ENCODE results near the gene POLR3A. TPM values are rescaled to one million over a fixed set of nuclear protein-coding genes. Genes with fewer than 3 reads are reported as not detected.

The POLR3A gene
- total RNA-seq, 6 experiments from 2014 or later: 5.5 to 8.5 (median 6.4) TPM

GRCh38 chr10:78023741-78024140 lies 5.6 kb downstream of the POLR3A start:
- Histone ChIP-seq H3K4me3 (no peak overlapping the region), H3K4me1 (peaks cover 0 to 8% (median 3%) of the 10 kb centered on the region in 4 donors), H3K9me3 (no peaks in the 10 kb centered on the region), H3K27ac (no peak overlapping the region), H3K36me3 (peaks cover 6 to 73% (median 31%) of the 10 kb centered on the region in 4 donors), H3K27me3 (no peaks in the 10 kb centered on the region)
- DNase-seq (no peak), ATAC-seq (no peak)
- TF ChIP-seq CTCF (IDR thresholded peaks at IDR 0.05): no peak
- TF ChIP-seq POLR2A (IDR thresholded peaks at IDR 0.05): no peak
- 91% methylated on average over 3 of the region's 3 CpGs for WGBS (ENCODE audit: insufficient coverage, low coverage, low lambda C conversion rate, missing lambda C conversion rate)
- intact Hi-C loops (cut with DNase I): loop anchor here in 1 of 2 donors (10.0 kb wide), 1 partner anchor 189 kb away; no protein-coding TSS in a partner anchor

DNA sequence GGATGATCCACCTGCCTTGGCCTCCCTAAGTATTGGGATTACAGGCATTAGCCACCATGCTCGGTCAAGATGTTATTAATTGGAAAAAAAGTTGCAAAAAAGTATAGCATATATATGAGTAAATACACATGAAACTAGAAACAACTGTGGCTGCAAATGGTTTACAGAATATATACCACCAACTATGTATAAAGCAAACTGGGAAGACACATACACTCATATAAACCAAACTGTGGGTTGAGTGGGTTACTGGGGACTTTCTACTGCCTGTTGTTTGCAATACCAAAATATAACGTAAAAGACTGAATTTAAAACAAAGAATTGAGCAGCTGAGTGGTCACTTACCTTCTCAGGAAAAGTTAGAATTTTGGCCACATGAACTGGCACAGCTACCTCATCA lies 8.1 kb downstream of the POLR3A start:
- H3K4me1 ChIP-seq: no peaks in the 10 kb centered on the region
- intact Hi-C loops (cut with DNase I): loop anchor here in 1 of 2 donors (10.0 kb wide), 1 partner anchor 186 kb away; no protein-coding TSS in a partner anchor
- no peak for ATAC-seq

GRCh38 chr10:78019264-78019663 lies 10.1 kb downstream of the POLR3A start:
- TF ChIP-seq POLR2A (IDR thresholded peaks at IDR 0.05) (no peak), CTCF (IDR thresholded peaks at IDR 0.05) (no peak)
- no peak overlapping the region for H3K27ac ChIP-seq

More for the DNA sequence above, 8.1 kb downstream of the POLR3A start:
- 92% methylated on average over 2 of the region's 2 CpGs for WGBS (ENCODE audit: insufficient coverage, low coverage, low lambda C conversion rate, missing lambda C conversion rate)
- Histone ChIP-seq H3K4me3 (no peak overlapping the region), H3K36me3 (peaks cover 6 to 99% (median 44%) of the 10 kb centered on the region in 4 donors), H3K27ac (no peak overlapping the region), H3K9me3 (no peaks in the 10 kb centered on the region), H3K27me3 (no peaks in the 10 kb centered on the region)
- no peak for TF ChIP-seq CTCF (IDR thresholded peaks at IDR 0.05)
- no peak for TF ChIP-seq POLR2A (IDR thresholded peaks at IDR 0.05)
- no peak for DNase-seq

DNA sequence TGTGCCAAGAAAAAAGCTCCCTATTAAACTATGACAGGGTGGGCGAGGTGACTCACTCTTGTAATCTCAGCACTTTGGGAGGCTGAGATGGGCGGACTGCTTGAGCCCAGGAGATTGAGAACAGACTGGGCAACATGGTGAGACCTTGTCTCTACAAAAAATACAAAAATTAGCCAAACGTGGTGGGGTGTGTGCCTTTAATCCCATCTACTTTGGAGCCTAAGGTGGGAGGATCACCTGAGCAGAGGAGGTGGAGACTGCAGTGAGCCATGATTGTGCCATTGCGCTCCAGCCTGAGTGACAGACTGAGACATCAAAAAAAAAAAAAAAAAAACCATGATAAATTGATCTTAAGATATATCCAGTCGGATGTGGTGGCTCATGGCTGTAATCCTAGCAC lies 11.5 kb downstream of the POLR3A start:
- 74% methylated on average over 5 of the region's 5 CpGs for WGBS (ENCODE audit: insufficient coverage, low coverage, low lambda C conversion rate, missing lambda C conversion rate)
- no peak for TF ChIP-seq CTCF (IDR thresholded peaks at IDR 0.05)
- no peak for TF ChIP-seq POLR2A (IDR thresholded peaks at IDR 0.05)
- intact Hi-C loops (cut with DNase I): no loop called here
- no peak for ATAC-seq
- Histone ChIP-seq H3K9me3 (no peaks in the 10 kb centered on the region), H3K27ac (no peak overlapping the region), H3K4me3 (no peak overlapping the region), H3K27me3 (no peaks in the 10 kb centered on the region), H3K36me3 (peaks cover 4 to 93% (median 44%) of the 10 kb centered on the region in 4 donors), H3K4me1 (no peaks in the 10 kb centered on the region)
- DNase-seq: no peak

More at GRCh38 chr10:78019264-78019663, 10.1 kb downstream of the POLR3A start:
- Histone ChIP-seq H3K4me3 (no peak overlapping the region), H3K4me1 (no peaks in the 10 kb centered on the region), H3K27me3 (no peaks in the 10 kb centered on the region), H3K9me3 (no peaks in the 10 kb centered on the region), H3K36me3 (peaks cover 0 to 98% (median 47%) of the 10 kb centered on the region in 4 donors)
- no peak for DNase-seq
- intact Hi-C loops (cut with DNase I): no loop called here
- 91% methylated on average over 3 of the region's 3 CpGs for WGBS (ENCODE audit: insufficient coverage, low coverage, low lambda C conversion rate, missing lambda C conversion rate)
- no peak for ATAC-seq

All from right lobe of liver (tissue), 6 donors.